Mucosa of descending colon (tissue), 3 donors: ENCODE results near the gene F12. TPM values are rescaled to one million over a fixed set of nuclear protein-coding genes. Genes with fewer than 3 reads are reported as not detected.
A peak's percentile ranks its signal among the peaks of the same experiment; 100 is the strongest.

Source experiments
- ATAC-seq: fragments of 200-7000 bp; cut with Tn5 transposase; one replicate; pipeline ENCODE4 v1.9.1; 2020; ENCODE audit warnings: mild to moderate bottlenecking, moderate library complexity
- DNase-seq, 3 donors: peaks; one replicate each; pipeline ENCODE4 v3.0.0-alpha.2; 2020
- H3K36me3 ChIP-seq: fragments of 200-600 bp; one replicate; pipeline ENCODE4 v1.8.0; 2021; ENCODE audit warnings: low read depth, mild to moderate bottlenecking
- H3K4me1 ChIP-seq: fragments of 200-600 bp; one replicate; pipeline ENCODE4 v1.8.0; 2021; ENCODE audit warnings: low read depth, mild to moderate bottlenecking
- H3K4me3 ChIP-seq: fragments of 200-600 bp; one replicate; pipeline ENCODE4 v1.8.0; 2021; ENCODE audit warnings: mild to moderate bottlenecking
- H3K9me3 ChIP-seq: fragments of 200-600 bp; one replicate; pipeline ENCODE4 v1.8.0; 2021; ENCODE audit warnings: mild to moderate bottlenecking
- intact Hi-C, 2 donors: fragments of 100-400 bp; cut with DNase I in 1 of 2; cut with micrococcal nuclease in 1 of 2; formaldehyde crosslinking; loops; one replicate each; pipeline versions ENCODE4 v1.11.0 to v1.11.1; 2022; cut with DNase I, micrococcal nuclease
- total RNA-seq, 3 donors: library from RNA; stranded (reverse); fragmentation: NEBNext Ultra II Directional in 2 of 3; extraction: Animal tissue kit (Norgen Biotek cat#: 25700) in 2 of 3; gene quantifications; one replicate each; pipeline versions ENCODE4 v1.2.1 to v1.2.4, GENCODE V29; 2021 to 2023
- TF ChIP-seq, protein P1 (sequence below): fragments of 200-600 bp; IDR thresholded peaks from one replicate; pipeline ENCODE4 v1.8.0; 2022; ENCODE audit warnings: antibody characterized with exemption, mild to moderate bottlenecking
- donor health status: DM: no; HTN: no; CAD: no; lungs with moderate emphysema.
- donor health status: DM: no; HTN: no; CAD: no.
- donor health status: DM: no; HTN: yes; CAD: no.

The F12 gene
- total RNA-seq, 3 donors from 2014 or later = 3.0 to 9.2 (median 7.0) TPM

DNA sequence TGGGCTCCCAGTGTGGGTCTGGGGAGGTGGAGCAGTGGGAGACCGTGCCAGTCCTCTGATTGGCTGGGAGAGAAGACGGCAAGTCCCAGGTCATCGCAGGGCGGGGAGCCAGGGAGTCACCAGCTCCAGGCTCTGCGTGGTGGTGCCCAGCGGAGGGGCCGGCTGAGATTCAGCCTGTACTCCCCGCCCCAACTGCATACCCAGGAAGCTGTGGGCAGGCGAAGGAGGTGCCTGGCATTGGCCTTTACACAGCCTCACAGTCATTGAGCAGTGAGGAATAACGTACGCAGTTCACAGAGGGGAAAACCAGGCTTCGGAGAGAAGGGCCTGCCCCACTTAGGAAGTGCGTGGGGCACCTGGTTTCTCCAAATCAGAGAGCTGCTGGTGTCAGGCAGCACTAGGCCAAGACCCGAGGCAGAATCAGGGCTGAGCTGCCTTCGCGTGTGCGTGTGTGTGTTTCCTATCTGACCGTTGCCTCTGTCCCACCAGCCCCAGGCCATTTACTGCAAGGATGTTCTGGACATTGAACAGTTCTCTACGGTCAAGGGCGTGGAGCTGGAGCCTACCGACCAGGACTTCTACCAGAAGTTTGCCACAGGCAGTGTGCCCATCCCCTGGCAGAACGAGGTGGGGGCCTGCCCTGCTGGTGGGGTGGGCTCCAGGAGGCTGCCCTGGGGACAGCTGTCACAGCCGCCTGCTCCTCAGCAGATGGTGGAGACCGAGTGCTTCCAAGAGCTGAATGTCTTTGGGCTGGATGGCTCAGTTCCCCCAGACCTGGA lies 31.0 kb upstream of the F12 start:
- H3K9me3 ChIP-seq = no peaks in the 10 kb centered on the region
- TF ChIP-seq, protein P1, sequence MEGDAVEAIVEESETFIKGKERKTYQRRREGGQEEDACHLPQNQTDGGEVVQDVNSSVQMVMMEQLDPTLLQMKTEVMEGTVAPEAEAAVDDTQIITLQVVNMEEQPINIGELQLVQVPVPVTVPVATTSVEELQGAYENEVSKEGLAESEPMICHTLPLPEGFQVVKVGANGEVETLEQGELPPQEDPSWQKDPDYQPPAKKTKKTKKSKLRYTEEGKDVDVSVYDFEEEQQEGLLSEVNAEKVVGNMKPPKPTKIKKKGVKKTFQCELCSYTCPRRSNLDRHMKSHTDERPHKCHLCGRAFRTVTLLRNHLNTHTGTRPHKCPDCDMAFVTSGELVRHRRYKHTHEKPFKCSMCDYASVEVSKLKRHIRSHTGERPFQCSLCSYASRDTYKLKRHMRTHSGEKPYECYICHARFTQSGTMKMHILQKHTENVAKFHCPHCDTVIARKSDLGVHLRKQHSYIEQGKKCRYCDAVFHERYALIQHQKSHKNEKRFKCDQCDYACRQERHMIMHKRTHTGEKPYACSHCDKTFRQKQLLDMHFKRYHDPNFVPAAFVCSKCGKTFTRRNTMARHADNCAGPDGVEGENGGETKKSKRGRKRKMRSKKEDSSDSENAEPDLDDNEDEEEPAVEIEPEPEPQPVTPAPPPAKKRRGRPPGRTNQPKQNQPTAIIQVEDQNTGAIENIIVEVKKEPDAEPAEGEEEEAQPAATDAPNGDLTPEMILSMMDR = no peak
- intact Hi-C loops = no loop called here
- DNase-seq (no peak), ATAC-seq (no peak)
- no peaks in the 10 kb centered on the region for H3K36me3 ChIP-seq
- H3K4me1 ChIP-seq = peaks cover under 1% of the 10 kb centered on the region
- H3K4me3 ChIP-seq = no peak overlapping the region

DNA sequence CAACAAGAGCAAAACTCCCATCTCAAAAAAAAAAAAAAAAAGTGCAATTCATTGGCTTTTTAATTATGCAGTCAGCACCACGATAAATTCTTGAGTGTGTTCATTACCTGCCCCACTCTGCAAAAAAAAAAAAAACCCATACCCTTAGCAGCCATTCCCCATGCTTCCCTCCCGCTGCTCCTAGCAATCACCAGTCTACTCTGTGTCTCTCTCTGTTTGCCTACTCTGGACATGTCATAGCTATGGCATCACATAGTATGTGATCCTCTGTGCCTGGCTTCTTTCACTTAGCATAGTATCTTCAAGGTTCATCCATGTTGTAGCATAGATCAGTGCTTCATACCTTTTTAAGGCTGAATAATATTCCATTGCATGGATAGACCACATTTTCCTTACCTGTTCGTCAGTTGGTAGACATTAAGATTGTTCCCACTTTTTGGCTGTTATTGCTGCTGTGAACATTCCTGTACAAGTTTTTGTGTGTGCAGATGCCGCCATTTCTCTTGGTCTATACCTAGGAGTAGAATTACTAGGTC lies 30.2 kb upstream of the F12 start:
- Histone ChIP-seq H3K4me3 (no peak overlapping the region), H3K36me3 (no peaks in the 10 kb centered on the region), H3K9me3 (no peaks in the 10 kb centered on the region), H3K4me1 (no peaks in the 10 kb centered on the region)
- no peak for DNase-seq
- ATAC-seq = no peak
- intact Hi-C loops = no loop called here
- TF ChIP-seq, protein P1 = no peak

DNA sequence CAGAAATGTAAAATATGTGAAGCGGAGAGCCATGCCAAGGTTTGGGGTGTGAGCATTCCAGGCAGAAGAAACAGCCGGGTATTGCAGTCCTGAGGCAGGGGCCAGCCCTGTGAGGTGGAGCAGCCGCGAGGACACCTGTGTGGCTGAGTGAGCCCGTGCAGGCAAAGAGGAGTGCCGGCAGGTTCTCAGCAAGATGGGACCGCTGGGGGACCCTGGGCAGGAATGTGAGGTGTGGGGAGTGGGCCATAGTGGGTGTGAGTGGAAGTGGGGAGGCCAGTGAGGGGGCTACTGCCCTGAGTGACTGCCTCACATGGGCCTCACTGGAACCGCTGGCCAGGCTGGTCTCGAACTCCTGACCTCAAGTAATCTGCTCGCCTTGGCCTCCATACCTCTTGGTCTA lies 29.1 kb upstream of the F12 start:
- TF ChIP-seq, protein P1 = no peak
- ATAC-seq = no peak
- H3K36me3 ChIP-seq = no peaks in the 10 kb centered on the region

DNA sequence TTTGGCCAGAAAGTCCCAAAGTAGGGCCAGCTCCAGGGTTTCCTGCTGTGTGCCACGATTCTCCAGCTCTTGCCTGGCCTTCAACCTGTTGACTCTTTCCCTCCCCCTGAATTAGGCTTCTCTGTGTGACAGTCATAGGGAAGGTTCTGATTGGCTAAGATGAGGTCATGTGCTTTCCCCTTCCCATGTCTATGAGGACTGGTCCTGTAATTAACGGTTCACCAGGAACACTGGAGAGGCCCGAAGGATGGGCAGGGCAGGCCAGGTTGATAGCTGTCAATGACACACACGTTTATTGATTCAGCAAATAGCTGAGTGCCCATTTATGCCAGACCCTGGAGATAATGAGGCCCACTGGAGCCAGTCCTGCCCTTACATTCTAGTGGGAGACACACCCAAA lies 28.3 kb upstream of the F12 start:
- no peak for DNase-seq
- intact Hi-C loops = no loop called here
- peaks cover 6% of the 10 kb centered on the region for H3K4me1 ChIP-seq
- ATAC-seq = peak; percentile 7
- H3K36me3 ChIP-seq = no peaks in the 10 kb centered on the region
- no peak overlapping the region for H3K4me3 ChIP-seq
- no peaks in the 10 kb centered on the region for H3K9me3 ChIP-seq
- TF ChIP-seq, protein P1 = no peak

More for the DNA sequence above, 29.1 kb upstream of the F12 start:
- no peaks in the 10 kb centered on the region for H3K4me1 ChIP-seq
- no peak overlapping the region for H3K4me3 ChIP-seq
- no peaks in the 10 kb centered on the region for H3K9me3 ChIP-seq
- intact Hi-C loops = no loop called here
- no peak for DNase-seq

DNA sequence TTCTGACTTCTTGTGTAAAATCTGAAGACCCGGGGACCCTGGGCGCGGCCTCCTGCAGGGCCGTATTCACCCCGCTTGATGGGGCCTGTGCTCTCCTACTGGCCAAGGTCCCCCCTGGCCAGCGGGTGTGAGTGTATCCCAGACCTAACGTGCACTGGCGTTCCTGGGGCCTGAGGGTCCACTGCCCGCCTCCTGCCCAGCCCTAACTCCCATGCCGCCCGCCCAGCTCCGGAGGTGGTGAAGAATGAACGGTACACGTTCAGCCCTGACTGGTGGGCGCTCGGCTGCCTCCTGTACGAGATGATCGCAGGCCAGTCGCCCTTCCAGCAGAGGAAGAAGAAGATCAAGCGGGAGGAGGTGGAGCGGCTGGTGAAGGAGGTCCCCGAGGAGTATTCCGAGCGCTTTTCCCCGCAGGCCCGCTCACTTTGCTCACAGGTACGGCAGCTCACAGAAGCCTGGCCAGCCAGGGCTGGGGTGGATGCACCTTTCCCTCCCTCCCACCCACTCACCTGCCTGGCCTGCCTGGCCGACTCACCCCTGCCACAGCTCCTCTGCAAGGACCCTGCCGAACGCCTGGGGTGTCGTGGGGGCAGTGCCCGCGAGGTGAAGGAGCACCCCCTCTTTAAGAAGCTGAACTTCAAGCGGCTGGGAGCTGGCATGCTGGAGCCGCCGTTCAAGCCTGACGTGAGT lies 26.6 kb upstream of the F12 start:
- Histone ChIP-seq H3K4me1 (peaks cover 10% of the 10 kb centered on the region), H3K4me3 (no peak overlapping the region), H3K9me3 (no peaks in the 10 kb centered on the region), H3K36me3 (no peaks in the 10 kb centered on the region)
- ATAC-seq (no peak), DNase-seq (no peak)
- TF ChIP-seq, protein P1 = no peak
- intact Hi-C loops = no loop called here
